Endothelial cell (in vitro differentiated cells): ENCODE measurements around the gene PHRF1. TPM values are rescaled to one million over a fixed set of nuclear protein-coding genes. Genes with fewer than 3 reads are reported as not detected.
A peak's percentile ranks its signal among the peaks of the same experiment; 100 is the strongest.
"Not testable (repeated sequence)": the region's sequence is repeated elsewhere in the genome, so short reads cannot be mapped to it uniquely, and the experiment has no call there.

Experiments
- DNase-seq: peaks from one replicate; pipeline ENCODE4 v3.0.0; 2021; ENCODE audit warnings: low spot score
- H3K27ac Mint-ChIP-seq: one replicate; pipeline ENCODE4 v1.8.0; 2021; ENCODE audit warnings: mixed read lengths, inconsistent platforms; ENCODE audit not compliant: unreplicated experiment
- H3K27me3 Mint-ChIP-seq: one replicate; pipeline ENCODE4 v1.8.0; 2021; ENCODE audit warnings: mild to moderate bottlenecking, moderate library complexity, mixed read lengths, inconsistent platforms; ENCODE audit not compliant: unreplicated experiment
- H3K36me3 Mint-ChIP-seq: one replicate; pipeline ENCODE4 v1.8.0; 2021; ENCODE audit warnings: mild to moderate bottlenecking, low read depth, mixed read lengths, inconsistent platforms; ENCODE audit not compliant: unreplicated experiment
- H3K4me1 Mint-ChIP-seq: one replicate; pipeline ENCODE4 v1.8.0; 2021; ENCODE audit warnings: mild to moderate bottlenecking, mixed read lengths, inconsistent platforms; ENCODE audit not compliant: unreplicated experiment
- H3K4me3 Mint-ChIP-seq: one replicate; pipeline ENCODE4 v1.8.0; 2021; ENCODE audit warnings: mild to moderate bottlenecking, mixed read lengths, inconsistent platforms; ENCODE audit not compliant: unreplicated experiment
- H3K9me3 Mint-ChIP-seq: one replicate; pipeline ENCODE4 v1.8.0; 2021; ENCODE audit warnings: mixed read lengths, inconsistent platforms; ENCODE audit not compliant: unreplicated experiment
- CTCF ChIP-seq: fragments of 200-600 bp; sonication (generic); IDR thresholded peaks from one replicate; pipeline ENCODE4 v1.5.0; 2021; ENCODE audit warnings: antibody characterized with exemption; ENCODE audit not compliant: unreplicated experiment
- total RNA-seq: library from RNA; stranded (reverse); fragmentation: NEBNext Ultra II Directional; extraction: Animal tissue kit (Norgen Biotek cat#: 25700); gene quantifications from one replicate; pipeline ENCODE4 v1.2.1, GENCODE V29; 2021; ENCODE audit not compliant: unreplicated experiment

Gene PHRF1
- total RNA-seq, 1 donor from 2014 or later, result 29.5 TPM

DNA sequence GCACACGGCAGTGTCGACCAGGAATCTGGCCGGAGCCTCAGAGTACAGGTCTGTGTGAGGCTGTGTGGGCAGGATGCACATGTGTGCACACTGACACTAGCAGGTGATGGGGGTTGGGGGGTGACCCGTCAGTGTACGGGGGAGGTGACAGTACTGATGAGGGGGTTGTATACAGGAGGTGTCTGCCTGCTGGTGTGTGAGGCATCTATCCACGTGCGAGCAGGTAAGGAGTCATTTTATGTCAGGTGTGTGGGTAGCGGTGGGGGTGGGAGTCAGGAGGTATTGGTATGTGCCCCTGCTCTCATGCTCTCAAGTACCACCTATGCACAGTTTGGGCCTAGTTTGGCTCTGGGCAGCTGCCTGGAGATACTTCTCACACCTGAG lies 4.5 kb upstream of the PHRF1 start:
- Mint-ChIP-seq H3K4me1 (peaks cover 6% of the 10 kb centered on the region), H3K36me3 (peaks cover 4% of the 10 kb centered on the region), H3K27ac (no peak overlapping the region), H3K27me3 (peaks cover 21% of the 10 kb centered on the region), H3K4me3 (no peak overlapping the region), H3K9me3 (no peaks in the 10 kb centered on the region)
- TF ChIP-seq CTCF, result no peak
- no peak for DNase-seq

GRCh38 chr11:573146-573759 lies 3.0 kb upstream of the PHRF1 start:
- Mint-ChIP-seq H3K9me3 (no peaks in the 10 kb centered on the region), H3K36me3 (peaks cover 7% of the 10 kb centered on the region), H3K4me1 (peaks cover 16% of the 10 kb centered on the region), H3K27me3 (peaks cover 19% of the 10 kb centered on the region), H3K4me3 (no peak overlapping the region), H3K27ac (no peak overlapping the region)
- TF ChIP-seq CTCF, result no peak
- DNase-seq, result no peak

DNA sequence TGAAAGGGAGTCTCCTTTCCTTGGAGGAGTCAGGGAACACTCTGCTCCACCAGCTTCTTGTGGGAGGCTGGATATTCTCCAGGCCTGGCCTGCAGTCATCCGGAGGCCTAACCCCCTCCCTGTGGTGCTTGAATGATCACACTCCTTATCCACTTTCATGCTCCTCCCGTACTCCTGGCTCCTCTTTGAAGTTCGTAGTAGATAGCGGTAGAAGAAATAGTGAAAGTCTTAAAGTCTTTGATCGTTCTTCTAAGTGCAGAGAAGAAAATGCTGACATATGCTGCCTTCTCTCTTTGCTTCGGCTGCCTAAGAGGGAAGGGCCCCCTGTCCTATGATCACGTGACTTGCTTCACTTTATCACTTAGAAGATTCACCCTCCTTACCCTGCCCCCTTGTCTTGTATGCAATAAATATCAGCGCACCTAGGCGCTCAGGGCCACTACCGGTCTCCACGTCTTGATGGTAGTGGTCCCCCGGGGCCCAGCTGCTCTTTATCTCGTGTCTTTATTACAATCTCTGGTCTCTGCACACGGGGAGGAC lies 2.2 kb upstream of the PHRF1 start:
- DNase-seq, result not testable (repeated sequence)
- H3K27me3 Mint-ChIP-seq, result peaks cover 19% of the 10 kb centered on the region

DNA sequence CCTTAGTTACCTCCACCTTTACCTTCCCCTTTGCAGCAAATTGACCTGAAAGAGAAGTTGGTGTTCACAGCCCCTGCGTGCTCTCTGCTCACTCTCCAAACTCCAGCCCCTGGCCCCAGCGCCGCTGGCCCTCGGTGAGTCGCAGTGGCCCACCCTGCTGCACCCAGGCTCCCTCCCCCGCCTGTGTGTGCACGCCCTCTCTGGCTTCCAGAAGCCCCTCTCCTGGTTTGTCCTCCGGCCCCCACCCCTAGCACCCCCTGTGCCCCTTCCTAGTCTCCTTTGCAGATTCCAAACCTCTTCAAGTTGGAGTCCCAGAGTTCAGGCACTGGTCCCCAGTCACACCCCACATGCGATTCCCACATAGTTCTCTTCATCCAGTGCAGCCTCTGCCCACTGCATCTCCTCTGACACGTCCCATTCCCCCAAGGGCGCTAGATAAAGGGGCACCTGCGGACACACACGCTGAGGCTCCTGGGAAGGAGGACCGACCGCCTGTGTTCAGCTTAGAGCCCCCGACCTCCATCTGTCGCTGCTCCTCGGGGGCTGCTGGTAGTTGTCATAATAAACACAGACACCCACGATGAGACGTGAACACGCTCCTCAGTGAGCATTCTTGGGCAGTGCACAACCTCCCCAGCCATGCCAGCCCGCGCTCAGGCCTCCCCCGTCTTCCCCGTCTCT lies 1.5 kb upstream of the PHRF1 start:
- no peak for DNase-seq
- Mint-ChIP-seq H3K36me3 (peaks cover 7% of the 10 kb centered on the region), H3K4me3 (peak overlapping the region; percentile 86), H3K9me3 (no peaks in the 10 kb centered on the region), H3K27ac (peak overlapping the region; percentile 58), H3K27me3 (peaks cover 17% of the 10 kb centered on the region), H3K4me1 (peaks cover 21% of the 10 kb centered on the region)
- TF ChIP-seq CTCF, result no peak

More for the DNA sequence above, 2.2 kb upstream of the PHRF1 start:
- H3K4me1 Mint-ChIP-seq, result peaks cover 16% of the 10 kb centered on the region
- not testable (repeated sequence) for H3K9me3 Mint-ChIP-seq, H3K4me3 Mint-ChIP-seq, H3K36me3 Mint-ChIP-seq, H3K27ac Mint-ChIP-seq

DNA sequence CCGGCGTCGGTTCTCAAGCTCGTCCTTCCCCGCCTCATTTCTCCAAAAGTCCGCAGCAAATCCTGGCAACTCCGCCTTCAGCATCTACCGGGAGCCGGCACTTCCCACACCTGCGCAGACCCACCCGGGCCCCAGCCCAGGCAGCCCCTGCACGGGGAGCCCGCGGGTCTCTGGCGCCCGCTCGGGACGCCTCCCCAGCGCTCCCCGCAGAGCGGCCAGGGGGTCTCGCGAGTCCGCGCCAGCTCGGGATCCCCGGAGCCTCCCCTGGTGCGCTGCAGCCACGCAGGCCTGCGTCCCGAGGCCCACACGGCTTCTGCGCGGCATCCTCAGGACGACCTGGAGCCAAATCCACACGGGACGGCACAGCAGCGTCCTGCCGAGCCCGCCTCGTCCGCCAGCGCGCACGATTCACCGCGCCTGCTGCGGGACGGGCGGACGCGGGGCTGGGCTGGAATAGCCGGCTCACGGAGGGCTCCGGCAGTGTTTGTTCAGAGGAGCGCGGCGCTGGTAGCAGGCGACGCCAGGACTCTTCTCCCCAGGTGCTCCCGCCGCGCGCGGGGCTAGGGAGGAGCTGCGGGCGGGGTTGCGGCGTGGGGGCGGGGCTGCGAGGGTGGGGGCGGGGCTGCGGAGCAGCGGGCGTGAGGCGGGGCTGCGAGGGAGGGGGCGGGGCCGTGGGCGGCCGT lies 816 bp upstream of the PHRF1 start:
- Mint-ChIP-seq H3K9me3 (no peaks in the 10 kb centered on the region), H3K36me3 (peaks cover 7% of the 10 kb centered on the region), H3K4me1 (peaks cover 21% of the 10 kb centered on the region), H3K27me3 (peaks cover 15% of the 10 kb centered on the region), H3K4me3 (peak overlapping the region; percentile 86), H3K27ac (peak overlapping the region; percentile 58)
- no peak for DNase-seq
- TF ChIP-seq CTCF, result no peak
